K562 (cell line): ENCODE results near the gene TPGS2. TPM values are rescaled to one million over a fixed set of nuclear protein-coding genes. Genes with fewer than 3 reads are reported as not detected.

Experiments used
- ATAC-seq: fragments of 200-7000 bp; cut with Tn5 transposase; 3 replicates; pipeline ENCODE4 v1.9.1; 2020; ENCODE audit warnings: moderate library complexity
- BruUV-seq: library from RNA; stranded (reverse); fragments of 400-500 nt; replicated peaks from 2 replicates; lab custom pipeline; 2021; lab: Mats Ljungman, UMichigan
- CTCF ChIA-PET: fragments of 300-600 bp; formaldehyde crosslinking; extraction: SDS; loops from one replicate; lab custom pipeline; 2021; ENCODE audit warnings: low intra/inter-chr PET ratio; lab: Yijun Ruan, JAX
- POLR2A ChIA-PET: fragments of 300-600, 350-650 bp; sonication (Branson Sonifier 250); formaldehyde crosslinking; extraction: SDS; loops from one replicate; lab custom pipeline; 2021; ENCODE audit warnings: antibody characterized with exemption, inconsistent platforms; lab: Yijun Ruan, JAX
- DNase-seq, 4 experiments: peaks; one replicate each; pipeline versions ENCODE4 v3.0.0 to v3.0.0-alpha.2; 2011 to 2018; ENCODE audit warnings: low spot score in 3 of 4, mixed read lengths in 3 of 4; ENCODE audit errors: extremely low read depth in 1 of 4
- FAIRE-seq: peaks from 2 replicates; lab custom pipeline; 2011; peaks lifted over from hg19 to GRCh38; lab: Jason Lieb, UNC
- H2AFZ ChIP-seq: 2 replicates; pipeline ENCODE4 v1.6.0; 2011; ENCODE audit warnings: low read depth, low read length, control low read depth, inconsistent platforms
- H3K27ac ChIP-seq: fragments of 200-600 bp; 3 replicates; pipeline ENCODE4 v1.8.0; 2011; ENCODE audit warnings: low read depth, mild to moderate bottlenecking, control low read depth, inconsistent platforms, low read length, moderate library complexity, mixed read lengths; ENCODE audit errors: extremely low read depth
- H3K27me3 ChIP-seq, 2 experiments: fragments of 300-600 bp in 1 of 2; 2 replicates in 1 of 2; 3 replicates in 1 of 2; pipeline versions ENCODE4 v1.6.0 to v1.8.0; 2011; ENCODE audit warnings: inconsistent platforms in 2 of 2, low read length in 2 of 2, mild to moderate bottlenecking in 1 of 2, mixed read lengths in 1 of 2, moderate library complexity in 1 of 2; ENCODE audit not compliant: control insufficient read depth in 2 of 2, insufficient read depth in 2 of 2
- H3K36me3 ChIP-seq: fragments of 300-600 bp; 3 replicates; pipeline ENCODE4 v1.8.0; 2011; ENCODE audit warnings: mild to moderate bottlenecking, low read length, inconsistent platforms; ENCODE audit not compliant: control insufficient read depth, insufficient read depth
- H3K4me1 ChIP-seq, 2 experiments: fragments of 200-600 bp in 1 of 2; replicated peaks in 1 of 2; 2 replicates in 1 of 2; 3 replicates in 1 of 2; pipeline versions ENCODE4 v1.5.1 to v1.8.0; 2011; ENCODE audit warnings: inconsistent platforms in 2 of 2, low read length in 2 of 2, mild to moderate bottlenecking in 1 of 2, mixed read lengths in 1 of 2, moderate library complexity in 1 of 2; ENCODE audit not compliant: control insufficient read depth in 2 of 2, insufficient read depth in 2 of 2
- H3K4me2 ChIP-seq: 2 replicates; pipeline ENCODE4 v1.6.1; 2011; ENCODE audit warnings: low read length, control low read depth, inconsistent platforms, mixed read lengths; ENCODE audit not compliant: insufficient read depth
- H3K4me3 ChIP-seq: fragments of 200-600 bp; sonication (generic), shearing (Covaris generic); 2 replicates; pipeline ENCODE4 v1.5.1; 2016; ENCODE audit warnings: control low read depth, inconsistent platforms
- H3K79me2 ChIP-seq: fragments of 200-600 bp; 3 replicates; pipeline ENCODE4 v1.8.0; 2011; ENCODE audit warnings: low read length, inconsistent platforms; ENCODE audit not compliant: control insufficient read depth, insufficient read depth
- H3K9ac ChIP-seq, 2 experiments: 2 replicates each; pipeline versions ENCODE4 v1.6.0 to v1.6.1; 2011; ENCODE audit warnings: low read depth in 2 of 2, low read length in 2 of 2, control low read depth in 1 of 2, inconsistent platforms in 1 of 2, mild to moderate bottlenecking in 1 of 2, mixed read lengths in 1 of 2; ENCODE audit not compliant: insufficient read depth in 1 of 2
- H3K9me1 ChIP-seq: one replicate; pipeline ENCODE4 v1.6.0; 2011; ENCODE audit warnings: inconsistent platforms, mild to moderate bottlenecking, low read length, moderate library complexity; ENCODE audit not compliant: control insufficient read depth, insufficient read depth
- H3K9me3 ChIP-seq: replicated peaks from 2 replicates; pipeline ENCODE4 v1.5.1; 2011; ENCODE audit warnings: low read depth, low read length, inconsistent platforms; ENCODE audit not compliant: control insufficient read depth, insufficient read depth
- H4K20me1 ChIP-seq: replicated peaks from 2 replicates; pipeline ENCODE4 v1.6.1; 2011; ENCODE audit warnings: low read length, inconsistent platforms, mixed read lengths; ENCODE audit not compliant: control insufficient read depth, insufficient read depth
- ARID1B ChIP-seq: fragments of 450-650 bp; IDR thresholded peaks from 2 replicates; pipeline ENCODE4 v1.6.1; 2016; ENCODE audit warnings: antibody characterized with exemption, mild to moderate bottlenecking, inconsistent platforms
- ATF1 ChIP-seq, 2 experiments: fragments of 450-650 bp in 1 of 2; IDR thresholded peaks; 2 replicates each; pipeline ENCODE4 v1.6.1; 2016; ENCODE audit warnings: missing compliant biosample characterization in 1 of 2, missing genetic modification characterization in 1 of 2
- BMI1 ChIP-seq: fragments of 150-350 bp; IDR thresholded peaks from 2 replicates; pipeline ENCODE4 v1.6.1; 2014; ENCODE audit warnings: low read length
- CCNT2 ChIP-seq: IDR thresholded peaks from 2 replicates; pipeline ENCODE4 v1.6.1; 2011; ENCODE audit warnings: borderline replicate concordance, low read depth, mild to moderate bottlenecking, moderate library complexity, mixed read lengths, low read length; ENCODE audit not compliant: insufficient read length; ENCODE audit errors: extremely low read depth
- GTF2E2 ChIP-seq: fragments of 200-800 bp; sonication (Bioruptor generic); IDR thresholded peaks from 2 replicates; pipeline ENCODE4 v1.6.1; 2016; ENCODE audit warnings: missing genetic modification characterization, missing compliant biosample characterization
- HNRNPK ChIP-seq: fragments of 200-400 bp; formaldehyde crosslinking; IDR thresholded peaks from one replicate; pipeline ENCODE4 v1.6.1; 2018; ENCODE audit warnings: mild to moderate bottlenecking, low read depth, low read length; ENCODE audit not compliant: poor library complexity, severe bottlenecking
- NR0B1 ChIP-seq: fragments of 450-650 bp; IDR thresholded peaks from one replicate; pipeline ENCODE4 v1.6.1; 2018; ENCODE audit warnings: mild to moderate bottlenecking, moderate library complexity; ENCODE audit not compliant: partially characterized antibody
- POLR2H ChIP-seq: IDR thresholded peaks from 2 replicates; pipeline ENCODE4 v1.6.1; 2016; ENCODE audit warnings: missing genetic modification characterization, low read depth, mild to moderate bottlenecking, control low read depth, missing compliant biosample characterization, moderate library complexity
- PRDM10 ChIP-seq: fragments of 450-650 bp; IDR thresholded peaks from 2 replicates; pipeline ENCODE4 v1.6.1; 2018; ENCODE audit not compliant: partially characterized antibody
- ZBTB33 ChIP-seq: sonication (generic); formaldehyde crosslinking; IDR thresholded peaks from 2 replicates; pipeline ENCODE4 v1.8.1; 2023; ENCODE audit warnings: mild to moderate bottlenecking, missing genetic modification reagents
- WGBS: fragments of 100-300 bp; shearing (Covaris generic); methylation state at CpG from one replicate; pipeline ENCODE4 v1.1.6; 2016; ENCODE audit warnings: low coverage, mixed read lengths; ENCODE audit not compliant: insufficient coverage; ENCODE audit errors: missing lambda C conversion rate; 5-methylcytosine and 5-hydroxymethylcytosine counted together
- in situ Hi-C: fragments of 300-500 bp; cut with MboI; formaldehyde crosslinking; loops from 4 replicates; pipeline ENCODE4 v1.15.0; 2018; ENCODE audit warnings: inconsistent platforms, mixed read lengths
- intact Hi-C: fragments of 100-400 bp; cut with micrococcal nuclease; formaldehyde crosslinking; loops from 2 replicates; pipeline ENCODE4 v1.14.2; 2022
- polyA plus RNA-seq, 8 experiments: library from polyadenylated mRNA; depleted of rRNA in 4 of 8; stranded (reverse) in 5 of 8; unstranded in 3 of 8; fragments of >200 nt; fragmentation: Nextera tagmentation in 2 of 8; fragmentation: Illumina TruSeq in 1 of 8; extraction: Ambion mirVana in 2 of 8; extraction: Trizol in 1 of 8; gene quantifications; 2 replicates each; pipeline versions ENCODE4 v1.2.1 to v1.2.3, GENCODE V29; 2011 to 2014; ENCODE audit warnings: inconsistent platforms in 1 of 8, missing spikeins in 1 of 8
- total RNA-seq, 7 experiments: library from RNA; depleted of rRNA in 6 of 7; stranded (reverse); fragments of >200 nt in 6 of 7; fragmentation: Illumina TruSeq in 2 of 7; extraction: Trizol in 2 of 7; gene quantifications; 2 replicates each; pipeline versions ENCODE4 v1.2.1 to v1.2.3, GENCODE V29; 2011 to 2021; ENCODE audit warnings: low replicate concordance in 1 of 7

TPGS2 gene
- total and polyA plus RNA-seq, 9 of the 15 experiments (the other 6 are each of a cell fraction or from before 2014, with no cell fraction given): 94.2 to 449 (median 134) TPM

GRCh38 chr18:36839835-36840234 is 11.0 kb upstream of the TPGS2 start:
- Histone ChIP-seq H3K27me3 (no peaks in the 10 kb centered on the region), H3K9ac (no peak overlapping the region), H3K4me1 (no peaks in the 10 kb centered on the region), H2AFZ (no peak overlapping the region), H3K9me3 (no peaks in the 10 kb centered on the region), H3K79me2 (no peaks in the 10 kb centered on the region), H3K36me3 (peaks cover 10% of the 10 kb centered on the region; the same call in 2 of the 3 replicates), H3K9me1 (no peaks in the 10 kb centered on the region), H3K27ac (no peak overlapping the region), H4K20me1 (no peaks in the 10 kb centered on the region), H3K4me2 (no peak overlapping the region), H3K4me3 (no peak overlapping the region)
- DNase-seq: no peak
- intact Hi-C loops: no loop called here
- ChIA-PET CTCF (no interaction called here), POLR2A (interaction anchor here (0.7 to 1.7 kb wide), 3 partner anchors 10 to 22 kb away, joined by 3 to 7 read pairs (median 4); no protein-coding TSS in a partner anchor)
- FAIRE-seq: no peak
- in situ Hi-C loops: no loop called here
- no peak for TF ChIP-seq HNRNPK
- no peak for TF ChIP-seq ZBTB33 (CRISPR knock-in tag)
- TF ChIP-seq BMI1: no peak
- no peak for TF ChIP-seq NR0B1
- no peak for TF ChIP-seq POLR2H
- no peak for TF ChIP-seq CCNT2
- no peak for TF ChIP-seq PRDM10
- TF ChIP-seq ATF1 (CRISPR knock-in tag; IDR thresholded peaks at IDR 0.05): no peak
- TF ChIP-seq ATF1 (tag; IDR thresholded peaks at IDR 0.05): no peak
- no peak for TF ChIP-seq ARID1B
- TF ChIP-seq GTF2E2 (tag): no peak
- WGBS: 76% methylated on average over 4 of the region's 4 CpGs
- 0 out of 3 replicates have a peak, but pooled peaks have one; percentile 37 for ATAC-seq
- no TSS peak for BruUV-seq
